Right renal pelvis (tissue), 4 donors: ENCODE results near the gene NSG2. TPM values are rescaled to one million over a fixed set of nuclear protein-coding genes. Genes with fewer than 3 reads are reported as not detected.

Experiments
- DNase-seq, 4 donors: peaks; one replicate each; pipeline ENCODE4 v3.0.0-alpha.2; 2013; ENCODE audit warnings: low read depth in 4 of 4, low spot score in 3 of 4, missing footprints in 1 of 4
- polyA plus RNA-seq, 4 donors: library from polyadenylated mRNA; unstranded; fragments of 120-200 nt; gene quantifications; one replicate each; pipeline ENCODE4 v1.2.1, GENCODE V29; 2013; ENCODE audit not compliant: insufficient read length in 4 of 4

NSG2 gene
- polyA plus RNA-seq, 4 donors, result 0.18 to 1.6 (median 0.38) TPM

GRCh38 chr5:174058433-174059122 is 13.1 kb downstream of the NSG2 start:
- DNase-seq, result no peak

- DNase-seq, result no peak
Measured at GRCh38 chr5:174059247-174059646, 13.7 kb downstream of the NSG2 start.

GRCh38 chr5:174063082-174063756 is 17.7 kb downstream of the NSG2 start:
- DNase-seq, result no peak

- no peak for DNase-seq
Measured at GRCh38 chr5:174064171-174064570, 18.7 kb downstream of the NSG2 start.

GRCh38 chr5:174065528-174066197 is 20.2 kb downstream of the NSG2 start:
- no peak for DNase-seq

- DNase-seq, result no peak
Measured at GRCh38 chr5:174067499-174067898, 22.0 kb downstream of the NSG2 start.

GRCh38 chr5:174071484-174071883 is 26.0 kb downstream of the NSG2 start:
- DNase-seq, result no peak

- no peak for DNase-seq
Measured at GRCh38 chr5:174073122-174073660, 27.7 kb downstream of the NSG2 start.

GRCh38 chr5:174074369-174074768 is 28.9 kb downstream of the NSG2 start:
- DNase-seq, result no peak

- DNase-seq, result no peak
Measured at GRCh38 chr5:174078416-174078815, 32.9 kb downstream of the NSG2 start.

GRCh38 chr5:174082286-174082685 is 36.8 kb downstream of the NSG2 start:
- no peak for DNase-seq

- DNase-seq, result no peak
Measured at GRCh38 chr5:174083056-174083827, 37.7 kb downstream of the NSG2 start.

- no peak for DNase-seq
Measured at GRCh38 chr5:174084691-174085154, 39.2 kb downstream of the NSG2 start.

- no peak for DNase-seq
Measured at GRCh38 chr5:174086751-174087150, 41.2 kb downstream of the NSG2 start.

GRCh38 chr5:174087783-174088182 is 42.3 kb downstream of the NSG2 start:
- no peak for DNase-seq

GRCh38 chr5:174090129-174090528 is 44.6 kb downstream of the NSG2 start:
- DNase-seq, result no peak

GRCh38 chr5:174093123-174093522 is 47.6 kb downstream of the NSG2 start:
- DNase-seq, result no peak

- DNase-seq, result no peak
Measured at GRCh38 chr5:174094857-174095606, 49.5 kb downstream of the NSG2 start.

- no peak for DNase-seq
Measured at GRCh38 chr5:174096619-174097018, 51.1 kb downstream of the NSG2 start.
